WTC11 (cell line): ENCODE data around the gene SPINK2.

Experiments
- IRF2 ChIP-seq: sonication (generic); formaldehyde crosslinking; IDR thresholded peaks from 2 replicates; pipeline ENCODE4 v1.8.0; 2022; ENCODE audit warnings: low read depth, missing genetic modification reagents, borderline replicate concordance
- JUN ChIP-seq: sonication (generic); formaldehyde crosslinking; IDR thresholded peaks from 2 replicates; pipeline ENCODE4 v1.8.0; 2023; ENCODE audit warnings: mild to moderate bottlenecking, missing genetic modification reagents
- SP1 ChIP-seq: sonication (generic); formaldehyde crosslinking; conservative IDR thresholded peaks from 2 replicates; pipeline ENCODE4 v1.8.1; 2022; ENCODE audit warnings: missing genetic modification reagents
- TCF7 ChIP-seq: sonication (generic); formaldehyde crosslinking; IDR thresholded peaks from 2 replicates; pipeline ENCODE4 v1.8.0; 2022; ENCODE audit warnings: mild to moderate bottlenecking, low read depth, missing genetic modification reagents, moderate library complexity

DNA sequence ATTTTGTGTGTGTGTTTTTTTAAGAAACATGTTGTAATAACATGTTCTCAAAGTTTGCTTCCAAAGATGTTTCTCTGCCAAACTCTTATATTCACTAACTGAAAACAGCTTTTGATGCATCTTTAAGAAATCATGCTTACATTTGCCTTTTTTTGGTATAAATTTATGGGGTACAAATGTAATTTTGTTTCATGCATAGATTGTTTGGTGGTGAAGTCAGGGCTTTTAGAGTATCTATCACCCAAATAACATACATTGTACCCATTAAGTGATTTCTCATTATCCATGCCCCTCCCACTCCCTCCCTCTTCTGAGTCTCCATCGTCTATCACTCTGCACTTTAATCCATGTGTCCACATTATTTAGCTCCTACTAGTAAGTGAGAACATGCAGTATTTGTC is 30.8 kb downstream of the SPINK2 start:
- TF ChIP-seq IRF2: no peak
- no peak for TF ChIP-seq TCF7 (CRISPR knock-in tag)
- TF ChIP-seq SP1 (CRISPR knock-in tag): no peak
- no peak for TF ChIP-seq JUN (CRISPR knock-in tag)
